ENCODE data around the gene GLIS1.

Gene GLIS1

DNA sequence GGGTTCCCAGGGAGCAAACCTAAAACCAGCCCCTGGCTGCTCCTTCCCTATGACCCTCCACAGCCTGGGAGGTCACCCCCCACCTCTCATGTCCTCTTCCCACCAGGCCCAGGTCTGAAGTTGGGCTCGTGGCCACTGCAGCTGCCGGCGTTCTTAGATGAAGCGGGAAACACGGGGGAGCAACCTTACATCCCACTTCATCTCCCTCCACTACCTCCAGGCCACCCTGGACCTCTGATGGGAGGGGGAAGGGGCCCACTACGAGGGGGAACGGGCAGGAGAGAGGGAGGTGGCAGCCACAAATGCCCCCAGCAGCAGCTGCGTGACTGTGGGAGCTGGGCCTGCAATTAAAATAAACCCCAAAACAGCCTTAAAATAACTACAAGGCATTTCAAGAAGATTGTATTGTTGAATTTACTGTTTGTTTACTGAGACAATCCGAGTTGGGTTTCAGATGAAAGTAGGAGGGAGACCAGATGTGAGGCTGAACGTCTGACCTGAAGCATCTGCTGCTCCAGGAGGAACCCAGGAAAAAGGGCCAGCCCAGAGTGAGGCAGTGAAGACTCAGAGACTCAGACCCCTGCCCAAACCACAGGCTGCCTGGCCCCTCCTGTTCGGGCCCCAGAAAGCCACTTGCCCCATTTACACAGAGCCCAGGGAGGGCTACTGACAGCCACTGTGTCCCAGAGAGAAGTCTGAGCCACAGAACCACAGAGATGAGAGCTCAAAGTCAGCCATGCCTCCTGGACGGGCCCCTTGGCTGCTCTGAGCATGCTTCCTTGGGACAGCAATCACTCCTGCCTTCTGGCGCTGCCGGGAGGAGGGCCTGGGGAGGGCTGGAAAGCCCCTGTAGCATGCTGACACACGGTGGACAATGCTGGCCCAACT lies 59.8 kb downstream of the GLIS1 start:
- DNase-seq (ENCODE audit: low read depth, low spot score), result no peak

DNA sequence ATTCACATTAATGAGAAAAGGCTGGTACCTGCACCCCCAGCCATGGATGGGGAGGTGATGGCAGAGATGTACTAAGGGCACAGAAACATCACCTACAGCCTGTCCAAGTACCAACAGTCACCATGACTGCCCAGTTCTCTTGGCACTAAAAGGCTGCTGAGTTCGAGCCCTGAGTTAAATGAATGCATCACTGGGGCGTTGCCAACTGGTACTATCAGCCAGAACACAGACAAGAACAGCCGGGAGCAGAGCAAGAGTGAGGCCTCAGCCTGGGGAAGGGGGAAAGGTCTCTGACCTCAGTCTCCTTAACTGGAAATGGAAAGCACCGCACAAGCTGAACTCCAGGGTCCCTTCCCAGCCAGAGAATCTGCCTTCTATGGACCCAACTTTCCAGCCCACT lies 60.5 kb downstream of the GLIS1 start:
- no peak for DNase-seq (ENCODE audit: low read depth, low spot score)

DNA sequence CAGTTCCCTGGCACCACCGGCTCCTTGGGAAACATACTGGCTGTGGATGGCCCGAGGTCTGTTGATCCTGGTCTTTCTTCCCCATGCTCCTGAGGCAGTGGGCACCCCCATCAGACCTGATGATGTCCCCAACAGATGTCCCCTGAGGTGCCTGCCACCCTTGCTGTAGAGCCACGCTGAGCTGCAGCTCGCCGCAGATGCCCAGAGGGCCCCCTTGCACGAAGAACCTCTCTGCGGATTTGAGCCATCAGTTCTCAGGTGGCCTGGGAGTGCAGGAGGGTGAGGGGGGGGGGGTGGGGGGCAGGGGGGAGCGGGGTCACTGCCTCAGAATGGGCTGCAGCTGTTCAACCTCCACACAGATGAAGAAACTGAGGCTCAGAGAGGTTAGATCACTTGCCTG lies 60.9 kb downstream of the GLIS1 start:
- DNase-seq (ENCODE audit: low read depth, low spot score), result no peak

DNA sequence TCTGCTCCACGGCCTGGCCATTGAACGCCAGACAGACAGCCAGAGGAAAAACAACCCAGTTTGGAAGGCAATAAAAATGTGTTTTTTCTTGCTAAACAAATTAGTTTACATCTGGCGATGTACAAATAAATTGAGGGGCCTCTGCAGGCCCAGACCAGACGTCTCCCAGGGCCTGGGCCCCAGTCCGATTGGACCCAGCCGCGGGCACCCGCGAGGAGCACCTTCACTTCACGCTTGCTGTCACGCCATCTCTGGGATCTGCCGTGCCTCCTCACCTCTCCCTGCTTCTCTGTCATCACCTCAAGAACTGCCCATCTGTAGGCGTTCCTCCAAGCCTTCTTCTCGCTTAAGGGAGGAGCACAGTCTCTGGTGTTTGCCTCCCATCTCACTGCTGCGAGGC lies 61.5 kb downstream of the GLIS1 start:
- DNase-seq (ENCODE audit: low read depth, low spot score), result no peak

DNA sequence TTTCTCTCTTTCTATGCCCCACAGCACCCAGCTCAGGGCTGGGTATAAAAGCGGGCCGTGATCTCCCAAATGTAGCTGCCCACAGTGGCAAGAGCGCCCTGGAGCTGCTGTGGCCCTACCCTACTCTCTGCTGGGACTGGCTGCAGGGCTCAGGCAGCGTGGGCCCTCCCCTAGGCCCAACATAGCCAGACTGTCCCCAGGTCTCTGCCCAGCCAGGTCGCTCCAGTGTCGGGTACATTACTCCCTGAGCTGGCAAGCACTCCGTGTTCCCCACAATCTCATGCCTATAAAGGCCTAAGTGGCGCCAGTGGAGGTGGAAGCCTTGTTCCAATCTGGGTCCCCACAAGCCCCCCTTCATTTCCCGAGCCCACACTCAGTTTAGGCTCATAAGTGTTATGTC lies 66.2 kb downstream of the GLIS1 start:
- DNase-seq (ENCODE audit: low read depth, low spot score), result no peak

DNA sequence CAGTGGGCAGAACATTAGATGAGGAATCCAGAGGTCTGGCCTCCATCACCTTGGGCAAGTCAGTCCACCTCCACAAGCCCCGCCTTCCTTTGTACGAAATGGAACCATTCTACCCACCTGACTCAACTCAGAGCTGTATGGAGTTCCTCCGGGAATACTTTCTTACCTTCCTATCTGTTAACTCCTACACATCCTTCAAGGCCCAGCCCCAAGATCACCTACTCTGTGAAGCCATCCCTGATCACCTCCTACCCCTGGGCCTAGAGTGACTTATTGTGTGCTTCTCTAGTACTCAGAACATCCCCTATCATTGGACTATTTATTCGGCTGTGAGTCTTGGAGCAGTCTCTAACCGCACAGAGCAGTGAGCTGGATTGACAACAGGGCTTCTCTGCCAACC lies 66.7 kb downstream of the GLIS1 start:
- no peak for DNase-seq (ENCODE audit: low read depth, low spot score)

DNA sequence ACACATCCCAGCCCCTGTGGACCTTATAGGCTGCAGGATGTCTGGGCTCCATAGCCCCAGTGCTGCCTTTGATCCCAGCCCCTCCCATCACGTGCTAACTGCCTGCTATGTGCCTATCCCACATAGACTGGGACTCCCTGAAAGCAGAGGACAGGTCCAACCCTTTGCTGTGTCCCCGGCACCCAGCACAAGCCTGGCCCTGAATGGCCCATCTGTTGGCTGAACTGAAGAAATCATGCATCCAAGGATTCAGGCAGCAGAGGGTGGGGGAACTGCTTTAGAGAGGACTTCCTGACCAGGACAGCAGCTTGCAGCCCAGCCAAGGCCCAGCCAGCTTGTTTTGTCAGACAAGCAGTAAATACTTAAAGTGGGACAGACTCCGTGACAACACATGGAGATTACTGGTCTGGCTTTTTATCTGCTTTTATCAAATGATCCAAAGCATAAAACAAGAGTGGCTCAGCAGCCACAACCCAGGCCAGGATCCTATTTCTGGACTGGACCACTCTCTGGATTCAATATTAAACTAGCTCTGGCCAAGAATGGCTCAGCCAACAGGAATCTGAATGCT lies 69.3 kb downstream of the GLIS1 start:
- no peak for DNase-seq (ENCODE audit: low read depth, low spot score)

DNA sequence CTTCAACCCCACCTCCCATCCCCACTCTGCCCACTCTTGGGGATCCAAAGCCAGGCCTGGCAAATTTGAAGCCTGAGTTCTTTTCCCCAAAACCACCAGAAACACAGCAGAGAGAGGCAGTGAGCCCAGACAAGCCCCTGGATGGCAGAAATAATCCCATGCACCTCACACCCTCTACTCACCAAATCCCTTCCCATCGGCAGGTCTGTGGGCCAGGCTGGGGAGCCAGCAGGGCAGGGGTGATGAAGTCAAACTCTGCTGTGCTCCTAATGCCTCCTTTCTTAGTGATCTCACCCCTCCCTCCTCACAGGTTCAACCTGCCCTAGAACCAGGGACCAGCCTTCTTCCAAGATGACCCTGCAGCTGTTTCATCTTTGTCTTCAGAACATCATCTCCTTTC lies 72.4 kb downstream of the GLIS1 start:
- no peak for DNase-seq (ENCODE audit: low read depth, low spot score)

DNA sequence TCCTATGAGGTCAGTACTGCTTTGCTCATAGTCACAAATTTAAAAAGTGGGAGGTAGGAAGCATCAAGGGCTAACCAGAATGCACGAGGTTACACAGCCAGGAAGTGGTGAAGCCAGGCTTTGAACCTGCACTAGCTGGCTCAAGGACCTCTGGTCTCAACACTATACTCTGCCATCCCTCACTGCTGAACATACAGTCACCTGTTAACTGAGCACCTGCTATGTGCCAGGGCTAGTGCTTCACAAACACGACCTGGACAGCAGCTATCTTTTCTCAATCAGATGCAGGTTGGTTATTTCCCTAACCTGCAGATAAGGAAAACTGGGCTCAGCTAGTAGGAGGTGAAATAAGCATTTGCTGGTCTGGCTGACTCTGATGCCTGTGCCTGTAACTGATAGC lies 73.0 kb downstream of the GLIS1 start:
- no peak for DNase-seq (ENCODE audit: low read depth, low spot score)

DNA sequence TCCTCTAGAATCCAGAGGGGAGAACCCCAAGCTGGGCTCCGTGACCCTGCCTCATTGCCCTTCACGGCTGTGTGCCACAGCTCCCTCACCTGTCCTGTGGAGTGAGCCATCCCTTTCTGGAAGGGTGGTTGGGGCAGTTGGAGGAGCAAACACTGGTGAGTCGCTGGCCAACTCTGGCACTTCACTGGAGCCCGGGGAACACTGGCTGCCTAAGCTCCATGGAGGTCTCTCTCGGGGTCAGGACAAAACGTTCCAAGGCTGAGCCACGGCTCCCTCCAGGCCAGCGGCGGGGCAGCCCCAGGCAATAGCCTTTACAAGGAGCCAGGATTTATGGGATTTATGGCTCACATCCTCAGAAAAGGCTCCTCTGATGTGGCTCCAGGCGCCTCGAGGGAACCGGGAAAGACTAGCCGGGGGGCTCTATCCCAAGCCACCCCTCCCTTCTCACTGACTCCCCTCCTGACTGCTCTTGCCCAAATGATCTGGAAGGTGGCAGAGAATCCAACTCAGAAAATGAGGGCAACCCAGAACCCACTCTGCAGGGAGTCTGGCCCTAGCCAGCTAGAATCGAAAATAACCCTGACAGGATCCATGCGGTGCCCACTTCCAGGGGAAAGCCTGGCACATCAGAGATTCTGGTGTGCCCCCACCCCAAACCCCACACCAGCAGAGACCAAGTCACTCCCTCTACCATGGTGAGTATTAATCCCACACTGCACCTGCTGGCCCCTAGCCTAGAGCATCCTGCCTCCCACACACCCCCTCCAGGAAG lies 75.2 kb downstream of the GLIS1 start:
- DNase-seq (ENCODE audit: low read depth, low spot score), result no peak

DNA sequence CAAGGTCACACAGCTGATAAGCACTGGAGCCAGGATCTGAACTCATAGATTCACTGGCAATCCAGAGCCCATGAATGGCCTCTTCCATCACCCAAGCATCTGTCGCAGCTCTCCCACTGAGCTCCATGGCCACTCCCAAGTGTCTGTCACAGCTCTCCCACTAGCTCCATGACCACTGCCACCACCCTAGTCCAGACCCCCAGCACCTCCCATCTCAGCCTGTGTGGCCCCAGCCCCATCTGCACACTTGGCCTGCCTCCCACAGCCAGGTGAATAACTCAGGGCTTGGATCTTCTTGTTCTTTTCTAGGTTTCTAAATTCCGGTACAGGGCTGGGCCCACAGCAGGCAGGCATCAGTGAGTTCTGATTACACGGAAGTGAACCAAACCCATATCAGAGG lies 76.0 kb downstream of the GLIS1 start:
- DNase-seq (ENCODE audit: low read depth, low spot score), result no peak

DNA sequence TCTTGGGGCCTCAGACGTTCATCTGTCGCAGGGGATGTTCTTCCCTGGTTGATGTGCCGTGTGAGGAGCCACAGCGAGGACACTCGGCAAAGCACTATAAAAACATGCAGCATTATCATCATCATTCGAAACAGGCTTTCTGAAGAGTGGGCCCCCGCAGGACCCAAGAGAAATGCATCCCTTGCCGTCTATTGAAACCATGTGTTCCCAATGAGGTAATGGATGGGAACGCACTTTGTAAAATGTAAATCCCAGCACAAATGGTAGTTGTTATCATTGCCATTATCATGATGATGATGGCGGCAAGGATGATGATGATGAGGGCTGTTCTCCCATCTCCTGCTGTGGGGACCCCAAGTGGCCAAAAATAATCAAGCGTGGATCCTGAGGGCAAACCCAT lies 76.8 kb downstream of the GLIS1 start:
- DNase-seq (ENCODE audit: low read depth, low spot score), result no peak

DNA sequence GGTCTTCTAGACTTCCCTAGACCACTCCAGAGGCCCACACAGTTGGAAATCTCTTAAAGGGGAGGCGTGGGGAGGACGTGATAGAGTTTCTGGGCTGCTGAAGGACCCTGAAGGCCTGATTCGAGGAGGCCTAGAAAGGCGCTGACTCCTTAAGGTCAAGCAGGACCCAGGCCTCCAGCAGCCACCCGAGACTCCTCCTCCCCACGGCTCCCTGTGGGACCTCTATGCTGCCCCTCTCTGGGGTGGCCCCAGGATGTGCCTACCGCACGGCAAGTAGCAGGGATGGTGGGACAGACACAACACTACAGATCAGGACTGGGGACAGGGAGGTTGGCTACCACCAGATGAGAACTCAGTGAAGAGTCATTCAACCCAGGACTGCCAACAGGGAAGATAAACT lies 77.5 kb downstream of the GLIS1 start:
- DNase-seq (ENCODE audit: low read depth, low spot score), result no peak

DNA sequence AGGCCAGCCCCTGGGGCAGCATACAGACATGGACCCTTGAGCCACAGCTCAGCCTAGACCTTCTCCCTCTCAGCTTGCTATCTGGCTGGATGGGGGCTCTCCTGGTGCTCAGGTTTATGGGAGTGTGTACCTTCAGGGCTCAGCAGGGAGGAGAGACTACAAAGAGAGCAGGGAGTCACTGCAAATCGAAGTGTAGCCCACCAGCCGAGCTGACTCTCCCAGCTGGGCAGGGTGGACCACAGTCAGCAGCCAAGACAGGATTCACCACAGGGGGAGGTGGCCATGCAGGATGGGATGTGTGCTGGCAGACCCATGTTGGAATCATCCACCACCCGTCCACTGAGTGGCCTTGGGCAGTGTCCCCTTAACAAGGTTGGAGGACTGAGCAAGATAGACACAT lies 78.3 kb downstream of the GLIS1 start:
- no peak for DNase-seq (ENCODE audit: low read depth, low spot score)

DNA sequence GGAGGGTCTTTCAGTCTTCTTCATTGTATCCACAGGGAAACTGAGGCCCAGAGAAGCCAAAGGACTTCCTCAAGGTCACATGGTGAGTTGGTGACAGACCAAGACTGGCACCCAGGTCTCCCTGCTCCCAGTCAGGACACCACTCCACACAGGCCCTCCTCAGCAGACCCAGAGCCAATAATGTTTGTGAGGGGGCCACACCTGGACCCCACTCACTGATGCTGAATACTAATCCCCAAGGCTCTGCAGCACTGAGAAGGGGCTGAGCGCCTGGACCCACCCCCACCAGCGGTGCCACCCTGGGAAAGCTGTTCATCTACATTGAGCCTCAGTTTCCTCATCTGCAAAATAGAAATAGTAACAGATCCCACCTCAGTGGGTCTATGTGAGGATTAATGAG lies 79.5 kb downstream of the GLIS1 start:
- no peak for DNase-seq (ENCODE audit: low read depth, low spot score)

DNA sequence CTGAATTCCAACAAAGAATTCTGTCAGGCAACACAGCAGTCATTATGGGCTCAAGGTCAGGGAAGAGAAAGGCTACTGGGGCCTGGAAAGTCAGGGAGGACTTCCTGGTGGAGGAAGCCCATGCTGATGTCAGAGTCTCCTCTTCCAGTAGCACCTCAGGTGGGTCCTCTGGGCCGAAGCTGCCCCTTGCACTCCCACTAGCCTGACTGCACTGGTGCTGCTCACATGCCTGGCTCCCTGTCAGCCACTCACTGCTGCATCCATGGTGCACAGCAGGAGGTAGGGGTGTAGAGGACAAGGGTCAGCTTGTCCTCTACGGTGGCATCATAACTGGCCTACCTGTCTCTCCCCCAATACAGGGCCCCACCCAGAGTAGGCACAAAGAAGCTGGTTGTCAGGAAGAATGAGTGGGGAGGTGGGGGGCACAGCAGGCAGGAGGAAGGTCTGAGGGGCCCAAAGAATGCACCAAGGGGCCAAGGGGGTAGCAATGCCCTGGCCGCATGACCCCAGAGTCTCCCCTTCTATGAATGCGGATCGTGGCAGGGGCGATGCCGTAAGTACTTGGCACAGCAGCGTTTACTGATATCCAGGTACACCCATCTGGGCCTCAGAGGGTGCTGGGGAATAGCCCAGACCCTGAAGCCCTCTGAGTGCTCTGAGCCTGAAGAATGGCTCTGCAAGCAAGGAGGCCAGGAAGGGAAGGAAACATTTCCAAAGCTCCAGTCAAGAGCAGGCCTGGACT lies 80.3 kb downstream of the GLIS1 start:
- DNase-seq (ENCODE audit: low read depth, low spot score), result no peak

DNA sequence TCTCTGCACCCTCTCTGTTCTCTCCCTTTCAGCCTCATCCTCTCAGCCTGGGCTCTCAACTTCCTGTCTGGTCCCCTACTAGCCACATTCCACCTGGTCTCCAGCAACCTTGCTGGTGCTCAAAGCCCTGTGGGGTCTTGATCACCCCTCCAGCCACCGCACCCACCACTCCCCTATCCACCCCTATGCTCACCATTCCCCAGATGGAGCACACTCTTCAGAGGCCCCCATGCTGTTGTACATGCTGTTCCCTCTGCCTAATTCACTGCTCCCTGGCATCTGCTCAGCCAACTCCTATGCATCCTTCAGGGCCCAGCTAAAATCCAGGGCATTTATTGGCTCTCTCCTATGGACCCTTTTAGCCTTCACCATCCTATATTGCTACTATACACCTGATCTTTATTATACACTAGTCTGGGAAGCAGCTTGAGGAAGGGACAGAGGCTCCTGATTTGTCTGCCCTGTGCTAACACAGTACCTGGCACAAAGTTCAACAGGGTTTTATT lies 81.0 kb downstream of the GLIS1 start:
- no peak for DNase-seq (ENCODE audit: low read depth, low spot score)

DNA sequence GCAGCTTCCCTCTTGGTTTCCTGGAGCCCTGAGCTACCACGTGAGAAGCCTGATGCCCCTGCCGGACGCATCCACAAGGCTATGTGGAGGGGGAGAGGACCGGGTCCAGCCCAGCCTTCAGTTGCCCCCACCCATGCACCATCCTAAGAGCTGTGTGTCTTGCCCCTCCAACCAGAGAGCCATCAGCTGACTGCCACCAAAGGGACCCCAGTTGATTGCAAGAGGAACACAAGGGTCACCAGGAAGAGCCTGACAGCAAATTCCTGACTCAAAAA lies 81.5 kb downstream of the GLIS1 start:
- DNase-seq (ENCODE audit: low read depth, low spot score), result no peak

DNA sequence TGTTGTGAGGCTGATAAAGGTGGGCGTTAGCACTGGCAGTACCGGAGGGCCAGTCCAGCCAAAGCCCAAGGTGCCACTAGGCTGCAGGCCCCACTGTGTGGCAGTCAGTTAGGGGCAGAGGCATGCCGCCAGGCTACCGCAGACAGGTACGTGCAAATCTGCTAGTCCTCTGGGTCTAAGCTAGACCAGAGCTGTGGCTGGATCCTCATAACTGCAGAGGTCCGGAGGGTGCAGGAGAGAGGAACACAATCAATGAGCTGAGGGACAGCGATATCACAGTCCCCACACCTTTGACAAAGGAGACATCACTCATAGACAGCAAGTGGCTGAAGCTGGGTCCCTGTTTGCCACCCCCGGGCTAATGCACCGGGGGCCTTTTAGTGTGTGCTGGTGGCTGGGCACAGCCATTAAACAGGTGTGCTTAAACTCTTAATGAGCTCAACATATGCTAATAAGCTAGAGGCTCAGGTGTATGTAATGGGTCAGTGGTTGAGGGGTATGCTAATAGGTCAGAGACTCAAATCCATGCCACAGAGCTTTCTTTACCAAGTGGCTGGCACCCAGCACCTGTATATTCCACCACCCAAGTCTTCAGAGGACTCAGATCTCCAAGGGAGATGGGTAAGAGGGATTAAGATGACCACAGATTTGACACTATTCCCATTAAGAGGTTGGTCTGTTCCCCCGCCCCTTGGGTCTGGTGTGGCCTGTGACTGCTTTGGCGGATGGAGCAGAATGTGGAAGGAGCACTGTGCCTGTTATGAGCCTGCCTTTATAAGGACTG lies 82.0 kb downstream of the GLIS1 start:
- DNase-seq (ENCODE audit: low read depth, low spot score), result no peak

DNA sequence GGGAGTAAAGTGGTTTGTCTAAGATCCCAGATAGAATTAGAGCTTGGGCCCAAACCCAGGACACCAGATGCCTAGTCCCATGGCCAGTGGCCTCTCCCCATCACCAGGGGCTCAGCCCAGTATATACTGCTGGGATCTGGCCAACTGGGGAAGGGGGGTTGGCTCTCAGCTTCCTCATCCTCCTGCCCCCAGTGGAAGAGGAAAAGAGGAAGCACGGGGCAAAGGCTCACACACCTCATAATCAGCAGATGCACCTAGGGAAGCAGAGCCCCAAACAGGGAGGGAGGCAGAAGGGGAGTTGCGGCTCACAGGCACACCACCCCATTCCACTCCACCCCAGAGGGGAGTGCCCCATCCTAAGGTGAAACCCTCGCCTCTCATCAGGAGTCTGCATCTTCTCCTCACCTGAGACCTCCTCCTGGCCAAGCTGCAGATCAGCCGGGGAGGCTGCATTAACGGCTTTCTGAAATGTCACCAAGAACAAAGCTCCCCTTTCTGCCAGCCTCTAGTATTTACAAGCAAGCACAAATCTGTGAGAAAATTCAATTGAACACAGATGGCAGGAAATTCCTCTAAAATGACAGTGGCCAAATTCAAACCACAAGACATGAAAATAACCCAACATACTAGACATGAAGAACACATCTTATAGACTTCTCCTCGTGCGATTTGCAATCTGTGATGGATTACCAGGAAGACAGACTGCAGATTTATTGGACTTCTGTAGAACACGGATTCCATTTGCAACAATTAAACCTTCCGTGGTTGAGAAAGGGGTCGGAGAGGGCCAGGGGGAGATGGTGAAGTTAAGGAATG lies 82.8 kb downstream of the GLIS1 start:
- DNase-seq (ENCODE audit: low read depth, low spot score), result no peak
